NCI-H2227 treated with DMSO at 0.1 percent for 48 hours (cell line): ENCODE data around the gene PAX4.
"Not testable (repeated sequence)": the region's sequence is repeated elsewhere in the genome, so short reads cannot be mapped to it uniquely, and the experiment has no call there.

Experiments
- DNase-seq: peaks from one replicate; lab custom pipeline; 2025; lab: John Stamatoyannopoulos, UW

Gene PAX4

DNA sequence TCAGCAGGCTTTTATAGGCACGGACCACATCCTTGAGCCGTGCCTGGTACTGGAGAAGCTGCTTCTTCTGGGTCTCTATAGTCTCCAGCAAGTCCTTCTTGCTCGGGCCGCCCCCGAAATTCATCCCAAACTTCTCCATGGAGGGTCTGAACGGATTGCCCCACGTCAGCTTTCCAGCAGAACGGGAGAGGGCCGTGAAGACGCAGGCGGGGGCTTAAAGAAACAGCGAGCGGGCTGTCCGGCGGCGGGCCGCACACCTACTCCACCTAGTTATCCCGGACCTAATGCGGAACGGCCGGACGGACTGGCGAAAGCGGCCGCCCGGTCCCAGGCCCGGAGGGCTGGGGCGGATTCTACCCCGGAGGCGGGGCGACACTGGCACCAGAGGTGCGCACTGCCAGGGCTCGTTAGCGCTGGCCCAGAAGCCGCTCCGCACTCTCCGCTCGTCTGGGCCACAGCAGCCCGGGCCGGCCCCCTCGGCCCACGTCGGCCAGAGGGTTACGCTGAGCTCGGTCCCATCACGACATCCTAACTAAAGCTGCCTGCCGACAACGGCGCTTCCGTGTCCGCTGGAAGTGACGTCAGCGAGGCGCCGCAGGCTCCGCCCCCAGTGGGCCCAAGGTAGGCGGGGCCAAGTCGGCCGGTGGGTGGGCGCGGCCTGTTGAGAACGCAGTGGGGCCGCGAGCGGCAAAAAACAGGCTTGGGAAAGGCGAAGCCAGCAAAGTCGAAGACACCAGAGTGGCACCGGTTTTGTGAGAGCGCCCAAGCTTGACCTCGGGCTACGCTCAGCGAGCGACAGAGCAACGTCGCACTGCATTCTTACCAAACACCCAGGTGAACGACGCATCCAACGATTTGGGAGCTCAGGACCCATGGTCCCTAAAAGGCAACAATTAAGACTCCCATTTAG lies 32.6 kb downstream of the PAX4 start, which contains the start of gene GCC1:
GCC1 (minus strand) TSS at position 553 of the 910 bp plus-strand sequence; CDS start at position 139, 414 bp downstream.
- DNase-seq, result peak; percentile 78

GRCh38 chr7:127584648-127585043 lies 33.3 kb downstream of the PAX4 start:
- no peak for DNase-seq

DNA sequence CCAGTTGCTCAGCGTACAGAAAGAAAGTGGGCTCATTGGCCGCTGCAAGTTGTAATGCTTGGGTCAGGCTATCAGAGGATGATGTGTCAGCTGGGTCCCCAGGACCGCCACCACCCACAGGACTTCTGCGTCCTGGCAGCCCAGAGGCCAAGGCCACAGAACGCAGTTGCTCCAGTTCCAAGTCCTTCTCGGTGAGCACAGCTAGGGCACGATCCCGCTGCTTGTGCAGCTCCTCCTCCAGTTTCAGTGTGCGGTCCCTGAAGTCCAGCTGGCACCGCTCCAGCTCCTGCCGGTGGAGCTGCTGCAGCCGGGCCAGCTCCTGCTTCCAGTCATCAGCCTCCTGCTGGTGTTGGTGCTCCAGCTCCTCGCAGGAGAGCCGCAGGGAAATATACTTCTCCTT lies 35.6 kb downstream of the PAX4 start:
- DNase-seq, result no peak

GRCh38 chr7:127581716-127582115 lies 36.2 kb downstream of the PAX4 start:
- no peak for DNase-seq

DNA sequence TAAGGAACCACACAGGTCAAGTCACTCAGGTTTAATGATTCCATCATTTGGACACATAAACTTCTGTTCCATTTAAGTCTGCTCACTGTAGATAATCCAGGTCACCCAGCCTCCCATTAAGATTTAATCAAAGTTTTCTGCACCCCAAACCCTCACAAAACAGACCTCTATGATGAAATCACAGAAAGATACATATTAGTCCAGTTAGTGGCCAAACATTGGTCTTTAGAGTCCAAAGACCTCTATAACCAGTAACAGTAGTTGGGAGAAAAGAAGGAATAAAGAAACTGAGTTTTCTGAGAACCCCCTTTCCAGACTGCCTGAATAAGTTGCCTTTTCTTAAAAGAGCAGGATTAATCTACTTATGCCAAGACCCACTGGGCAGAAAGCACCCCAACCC lies 37.3 kb downstream of the PAX4 start:
- DNase-seq, result no peak

- DNase-seq, result no peak
Measured at GRCh38 chr7:127578711-127579275, 39.1 kb downstream of the PAX4 start.

DNA sequence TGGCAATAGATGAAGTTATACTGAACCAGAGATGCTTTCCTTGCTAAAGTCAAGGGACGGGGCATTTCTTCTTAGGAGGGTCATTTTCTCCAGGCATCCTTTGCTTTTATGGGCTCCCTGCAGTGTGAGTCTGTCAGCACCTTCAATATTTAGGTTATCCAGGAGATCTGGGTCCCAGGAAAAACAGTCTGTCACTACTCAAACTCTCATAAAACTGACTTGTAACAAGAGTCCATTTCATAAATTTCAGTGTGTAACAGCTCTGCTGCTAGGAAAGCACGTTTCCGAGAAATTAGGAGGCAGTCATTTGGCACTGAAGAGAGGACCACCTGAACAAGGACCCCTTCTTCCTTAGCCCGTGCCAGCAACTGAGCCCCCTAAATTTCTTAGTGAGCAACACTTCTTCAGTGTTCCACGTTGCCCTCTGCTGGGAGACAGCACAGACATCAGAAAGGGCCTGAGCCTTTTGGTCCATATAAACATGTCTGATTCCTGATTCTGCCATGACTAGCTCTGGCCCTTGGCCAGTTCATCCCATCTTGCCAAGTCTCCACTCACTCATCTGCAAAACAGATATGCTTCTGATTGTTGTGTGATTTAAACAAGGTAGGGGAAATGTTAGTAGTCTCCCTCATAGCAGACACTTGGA lies 39.8 kb downstream of the PAX4 start:
- no peak for DNase-seq

DNA sequence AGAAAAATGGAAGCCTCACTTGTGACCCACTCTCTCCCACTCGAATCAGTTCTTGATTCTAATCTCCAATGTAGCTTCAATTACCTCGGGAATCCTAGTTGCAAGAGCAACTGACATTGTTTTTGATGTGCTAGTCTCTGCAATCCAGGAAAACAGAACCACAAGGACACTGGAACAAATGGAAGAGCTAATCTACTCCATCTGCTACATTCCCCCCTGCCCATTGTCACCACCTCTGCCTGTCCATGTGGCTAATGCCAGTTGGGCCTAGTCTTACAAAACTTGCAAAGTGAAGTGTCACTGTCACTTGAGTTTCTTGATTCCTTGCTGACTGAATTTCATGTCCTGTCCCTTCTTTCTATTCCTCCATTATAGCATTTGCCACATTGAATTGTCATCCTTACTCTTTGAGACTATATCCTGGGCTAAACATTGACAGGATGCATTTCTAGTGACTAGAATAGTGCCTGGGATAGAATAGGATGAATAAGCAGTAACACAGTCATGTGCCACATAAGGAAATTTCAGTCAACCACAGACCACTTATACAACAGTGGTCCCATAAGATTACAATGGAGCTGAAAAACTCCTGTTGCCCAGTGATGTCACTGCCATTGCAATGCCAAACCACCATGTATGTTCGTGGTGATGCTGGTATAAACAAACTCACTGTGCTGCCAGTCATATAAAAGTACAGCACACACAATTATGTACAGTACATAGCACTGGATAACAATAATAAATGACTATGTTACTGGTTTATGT lies 46.0 kb downstream of the PAX4 start:
- DNase-seq, result no peak

DNA sequence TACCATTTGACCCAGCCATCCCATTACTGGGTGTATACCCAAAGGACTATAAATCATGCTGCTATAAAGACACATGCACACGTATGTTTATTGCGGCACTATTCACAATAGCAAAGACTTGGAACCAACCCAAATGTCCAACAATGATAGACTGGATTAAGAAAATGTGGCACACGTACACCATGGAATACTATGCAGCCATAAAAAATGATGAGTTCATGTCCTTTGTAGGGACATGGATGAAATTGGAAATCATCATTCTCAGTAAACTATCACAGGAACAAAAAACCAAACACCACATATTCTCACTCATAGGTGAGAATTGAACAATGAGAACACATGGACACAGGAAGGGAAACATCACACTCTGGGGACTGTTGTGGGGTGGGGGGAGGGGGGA lies 49.9 kb downstream of the PAX4 start:
- not testable (repeated sequence) for DNase-seq

DNA sequence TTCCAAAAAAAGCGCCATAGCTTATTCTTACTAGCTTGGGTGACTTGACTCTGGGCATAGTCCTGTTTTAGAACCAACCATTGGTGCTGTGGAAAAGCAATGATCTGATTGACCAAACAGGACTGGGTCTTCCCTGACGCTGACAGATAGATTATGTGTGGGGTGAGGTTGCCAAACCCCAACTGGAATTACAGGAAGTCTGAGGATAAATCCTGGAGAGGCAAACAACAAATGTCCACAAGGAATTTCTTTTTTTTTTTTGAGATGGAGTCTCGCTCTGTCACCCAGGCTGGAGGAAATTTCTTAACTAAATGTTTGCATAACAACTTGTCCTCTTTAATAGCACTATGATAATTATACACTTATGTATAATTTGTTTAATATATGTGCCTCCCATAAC lies 51.7 kb downstream of the PAX4 start:
- DNase-seq, result no peak
